Ishikawa (cell line): Measurements from ENCODE around the gene HAL.

Source experiments
- CEBPB ChIP-seq: IDR thresholded peaks from 2 replicates; pipeline ENCODE4 v1.6.1; 2012
- CREB1 ChIP-seq: IDR thresholded peaks from 2 replicates; pipeline ENCODE4 v1.6.1; 2012; ENCODE audit warnings: low read depth
- EGR1 ChIP-seq: IDR thresholded peaks from 2 replicates; pipeline ENCODE4 v1.6.1; 2012
- EP300 ChIP-seq: IDR thresholded peaks from 2 replicates; pipeline ENCODE4 v1.6.1; 2012; ENCODE audit warnings: borderline replicate concordance
- FOXM1 ChIP-seq: IDR thresholded peaks from 2 replicates; pipeline ENCODE4 v1.6.1; 2012; ENCODE audit warnings: low read depth, borderline replicate concordance
- NFIC ChIP-seq: IDR thresholded peaks from 2 replicates; pipeline ENCODE4 v1.6.1; 2012
- RAD21 ChIP-seq: IDR thresholded peaks from 2 replicates; pipeline ENCODE4 v1.6.1; 2012; ENCODE audit warnings: low read depth
- TAF1 ChIP-seq: IDR thresholded peaks from 2 replicates; pipeline ENCODE4 v1.6.1; 2012; ENCODE audit warnings: low read depth, mild to moderate bottlenecking
- TCF12 ChIP-seq: IDR thresholded peaks from 2 replicates; pipeline ENCODE4 v1.6.1; 2012; ENCODE audit warnings: low read depth
- TEAD4 ChIP-seq: IDR thresholded peaks from 2 replicates; pipeline ENCODE4 v1.6.1; 2012
- YY1 ChIP-seq: IDR thresholded peaks from 2 replicates; pipeline ENCODE4 v1.6.1; 2012; ENCODE audit warnings: low read depth
- ZBTB7A ChIP-seq: IDR thresholded peaks from 2 replicates; pipeline ENCODE4 v1.6.1; 2012; ENCODE audit warnings: low read depth
- TF ChIP-seq, protein P1 (sequence below): IDR thresholded peaks from 2 replicates; pipeline ENCODE4 v1.6.1; 2012
- TF ChIP-seq, protein P2 (sequence below): IDR thresholded peaks from 2 replicates; pipeline ENCODE4 v1.6.1; 2012
- TF ChIP-seq, protein P3 (sequence below): IDR thresholded peaks from 2 replicates; pipeline ENCODE4 v1.6.1; 2012; ENCODE audit warnings: low read depth, mild to moderate bottlenecking

Gene HAL

DNA sequence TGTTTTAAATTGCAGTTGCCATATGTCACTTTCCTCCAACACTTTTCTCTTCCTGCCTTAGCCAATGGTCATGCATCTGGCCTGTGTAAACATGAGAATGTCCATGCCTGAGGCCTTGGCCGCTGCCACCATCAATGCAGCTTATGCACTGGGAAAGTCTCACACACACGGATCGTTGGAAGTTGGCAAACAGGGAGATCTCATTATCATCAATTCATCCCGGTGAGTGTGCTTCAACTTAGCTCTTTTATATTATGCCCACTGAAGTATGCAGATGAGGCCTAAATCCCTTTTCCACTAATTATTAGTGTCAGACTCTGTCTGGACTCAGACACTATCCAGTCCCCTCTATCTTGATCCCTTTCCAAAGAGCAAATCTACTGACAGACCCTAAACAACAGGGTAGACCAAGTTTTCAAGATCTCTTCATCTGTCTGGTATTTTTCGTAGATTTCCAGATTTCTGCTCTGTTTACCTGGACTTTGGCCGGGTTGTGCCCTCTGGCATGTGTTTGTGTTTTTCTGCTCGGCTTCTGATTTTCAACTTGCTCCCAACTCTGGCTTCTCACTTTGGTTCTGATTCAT lies 29.8 kb downstream of the HAL start:
- TF ChIP-seq NFIC = no peak
- TF ChIP-seq ZBTB7A = no peak
- TF ChIP-seq, protein P1, sequence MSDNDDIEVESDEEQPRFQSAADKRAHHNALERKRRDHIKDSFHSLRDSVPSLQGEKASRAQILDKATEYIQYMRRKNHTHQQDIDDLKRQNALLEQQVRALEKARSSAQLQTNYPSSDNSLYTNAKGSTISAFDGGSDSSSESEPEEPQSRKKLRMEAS = no peak
- TF ChIP-seq FOXM1 = no peak
- TF ChIP-seq EGR1 = no peak
- TF ChIP-seq CREB1 = no peak
- TF ChIP-seq, protein P2, sequence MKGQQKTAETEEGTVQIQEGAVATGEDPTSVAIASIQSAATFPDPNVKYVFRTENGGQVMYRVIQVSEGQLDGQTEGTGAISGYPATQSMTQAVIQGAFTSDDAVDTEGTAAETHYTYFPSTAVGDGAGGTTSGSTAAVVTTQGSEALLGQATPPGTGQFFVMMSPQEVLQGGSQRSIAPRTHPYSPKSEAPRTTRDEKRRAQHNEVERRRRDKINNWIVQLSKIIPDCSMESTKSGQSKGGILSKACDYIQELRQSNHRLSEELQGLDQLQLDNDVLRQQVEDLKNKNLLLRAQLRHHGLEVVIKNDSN = no peak
- no peak for TF ChIP-seq YY1
- TF ChIP-seq, protein P3, sequence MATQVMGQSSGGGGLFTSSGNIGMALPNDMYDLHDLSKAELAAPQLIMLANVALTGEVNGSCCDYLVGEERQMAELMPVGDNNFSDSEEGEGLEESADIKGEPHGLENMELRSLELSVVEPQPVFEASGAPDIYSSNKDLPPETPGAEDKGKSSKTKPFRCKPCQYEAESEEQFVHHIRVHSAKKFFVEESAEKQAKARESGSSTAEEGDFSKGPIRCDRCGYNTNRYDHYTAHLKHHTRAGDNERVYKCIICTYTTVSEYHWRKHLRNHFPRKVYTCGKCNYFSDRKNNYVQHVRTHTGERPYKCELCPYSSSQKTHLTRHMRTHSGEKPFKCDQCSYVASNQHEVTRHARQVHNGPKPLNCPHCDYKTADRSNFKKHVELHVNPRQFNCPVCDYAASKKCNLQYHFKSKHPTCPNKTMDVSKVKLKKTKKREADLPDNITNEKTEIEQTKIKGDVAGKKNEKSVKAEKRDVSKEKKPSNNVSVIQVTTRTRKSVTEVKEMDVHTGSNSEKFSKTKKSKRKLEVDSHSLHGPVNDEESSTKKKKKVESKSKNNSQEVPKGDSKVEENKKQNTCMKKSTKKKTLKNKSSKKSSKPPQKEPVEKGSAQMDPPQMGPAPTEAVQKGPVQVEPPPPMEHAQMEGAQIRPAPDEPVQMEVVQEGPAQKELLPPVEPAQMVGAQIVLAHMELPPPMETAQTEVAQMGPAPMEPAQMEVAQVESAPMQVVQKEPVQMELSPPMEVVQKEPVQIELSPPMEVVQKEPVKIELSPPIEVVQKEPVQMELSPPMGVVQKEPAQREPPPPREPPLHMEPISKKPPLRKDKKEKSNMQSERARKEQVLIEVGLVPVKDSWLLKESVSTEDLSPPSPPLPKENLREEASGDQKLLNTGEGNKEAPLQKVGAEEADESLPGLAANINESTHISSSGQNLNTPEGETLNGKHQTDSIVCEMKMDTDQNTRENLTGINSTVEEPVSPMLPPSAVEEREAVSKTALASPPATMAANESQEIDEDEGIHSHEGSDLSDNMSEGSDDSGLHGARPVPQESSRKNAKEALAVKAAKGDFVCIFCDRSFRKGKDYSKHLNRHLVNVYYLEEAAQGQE = no peak
- no peak for TF ChIP-seq RAD21
- no peak for TF ChIP-seq TAF1
- TF ChIP-seq CEBPB = no peak
- TF ChIP-seq TCF12 = no peak
- TF ChIP-seq TEAD4 = no peak
- no peak for TF ChIP-seq EP300

DNA sequence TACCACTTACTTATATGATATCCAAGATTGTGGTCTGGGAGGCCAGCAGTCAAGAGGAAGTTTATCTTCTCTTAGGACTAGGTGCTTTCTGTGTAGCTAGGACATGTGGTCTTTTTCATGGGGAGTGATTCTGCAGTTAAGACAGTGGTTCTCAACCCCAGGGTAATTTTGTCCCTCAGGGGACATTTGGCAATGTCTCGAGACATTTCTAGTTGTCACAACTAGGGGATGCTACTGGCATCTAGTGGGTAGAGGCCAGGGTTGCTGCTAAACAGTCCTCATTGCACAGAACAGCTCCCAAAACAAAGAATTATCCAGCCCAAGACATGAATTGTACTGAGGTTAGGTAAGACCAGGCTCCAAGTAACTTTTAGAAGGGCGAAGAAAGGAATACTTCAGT lies 33.0 kb downstream of the HAL start:
- TF ChIP-seq RAD21 = peak; percentile 38; the same call in 1 of the 2 replicates
- TF ChIP-seq TAF1 = no peak

DNA sequence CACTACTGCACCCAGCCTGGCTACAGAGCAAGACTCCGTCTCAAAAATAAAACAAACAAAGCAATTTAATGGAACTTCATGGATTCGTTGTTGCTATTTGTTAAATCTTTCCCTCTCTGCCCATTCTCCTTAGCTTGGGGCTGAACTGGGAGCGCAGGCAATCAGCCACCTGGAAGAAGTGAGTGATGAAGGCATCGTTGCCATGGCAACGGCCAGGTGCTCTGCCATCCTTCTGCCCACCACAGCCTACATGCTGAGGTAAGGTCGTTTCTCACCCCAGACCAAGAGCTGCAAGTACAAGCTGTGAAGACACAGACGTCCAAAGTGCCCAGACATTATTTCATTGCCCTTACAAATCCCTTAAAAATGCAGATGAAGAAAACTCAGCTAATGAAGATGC lies 33.9 kb downstream of the HAL start:
- TF ChIP-seq, protein P1 = no peak
- TF ChIP-seq TAF1 (no peak), ZBTB7A (no peak), TEAD4 (no peak), TCF12 (no peak), EP300 (no peak), CREB1 (no peak), CEBPB (no peak), RAD21 (no peak), NFIC (no peak), EGR1 (no peak), YY1 (no peak), FOXM1 (no peak)
- TF ChIP-seq, protein P3 = no peak
- TF ChIP-seq, protein P2 = no peak

DNA sequence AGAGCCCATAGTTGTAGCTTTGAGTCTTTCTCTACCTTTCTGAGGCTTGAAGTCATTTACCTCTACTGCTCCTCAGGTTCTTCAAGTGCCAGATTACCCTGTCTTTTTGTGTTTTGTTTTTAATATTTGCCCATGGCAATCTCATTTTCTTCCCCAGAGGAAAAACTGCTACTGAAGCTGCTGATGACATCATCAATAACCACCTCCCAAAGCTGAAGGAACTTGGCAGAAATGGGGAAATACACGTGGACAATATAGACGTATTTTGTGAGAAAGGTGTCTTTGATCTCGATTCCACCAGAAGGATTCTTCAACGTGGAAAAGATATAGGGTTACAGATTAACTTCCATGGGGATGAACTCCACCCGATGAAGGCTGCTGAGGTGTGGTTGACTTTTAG lies 35.9 kb downstream of the HAL start:
- no peak for TF ChIP-seq CREB1
- no peak for TF ChIP-seq EGR1
- no peak for TF ChIP-seq NFIC
- no peak for TF ChIP-seq YY1
- TF ChIP-seq, protein P2 = no peak
- TF ChIP-seq FOXM1 = no peak
- TF ChIP-seq RAD21 = no peak
- TF ChIP-seq TEAD4 = no peak
- no peak for TF ChIP-seq TCF12
- TF ChIP-seq, protein P1 = no peak

DNA sequence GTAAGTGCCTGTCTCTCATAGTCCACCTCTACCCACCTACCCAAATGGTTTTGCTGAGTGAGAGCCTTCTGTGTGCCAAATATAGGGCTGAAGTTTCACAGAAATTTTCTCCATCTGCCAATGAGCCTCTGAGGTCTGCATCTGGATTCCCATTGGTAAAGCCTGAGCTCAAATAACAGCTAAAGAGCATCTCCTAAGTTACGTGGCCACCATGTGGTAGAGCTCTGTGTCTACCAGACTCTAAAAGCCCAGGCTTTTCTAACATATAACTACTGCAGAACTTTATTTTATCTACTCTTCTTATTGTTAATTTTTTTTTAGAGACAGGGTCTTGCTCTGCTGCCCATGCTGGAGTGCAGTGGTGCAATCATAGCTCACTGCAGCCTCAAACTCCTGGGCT lies 37.0 kb downstream of the HAL start:
- TF ChIP-seq EP300 (no peak), RAD21 (peak; percentile 39; the same call in 1 of the 2 replicates), TCF12 (no peak), YY1 (no peak)

DNA sequence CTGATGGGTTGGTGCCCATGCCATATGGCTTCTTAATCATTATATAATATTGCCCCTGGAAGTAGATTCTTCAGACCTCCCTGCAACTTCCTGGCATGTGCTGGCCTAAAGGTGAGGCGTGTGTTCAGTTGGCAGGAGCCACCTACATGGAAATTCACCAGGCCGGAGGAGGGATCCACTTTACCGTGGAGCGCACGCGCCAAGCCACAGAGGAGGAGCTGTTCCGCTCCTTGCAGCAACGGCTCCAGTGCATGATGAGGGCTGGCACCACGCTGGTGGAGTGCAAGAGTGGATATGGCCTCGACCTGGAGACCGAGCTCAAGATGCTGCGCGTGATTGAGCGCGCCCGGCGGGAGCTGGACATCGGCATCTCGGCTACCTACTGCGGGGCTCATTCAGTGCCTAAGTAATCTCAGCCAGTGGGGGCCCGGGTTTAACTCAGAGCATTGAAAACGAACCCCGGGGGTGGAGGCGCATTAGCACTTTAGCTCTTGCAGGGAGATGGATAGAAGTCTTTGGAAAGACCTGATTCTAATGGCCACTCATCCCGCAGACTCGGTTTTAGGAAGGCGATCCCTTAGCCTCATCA lies 39.5 kb downstream of the HAL start:
- TF ChIP-seq EP300 (no peak), TAF1 (no peak), CEBPB (no peak), CREB1 (no peak), YY1 (no peak), EGR1 (no peak), TEAD4 (no peak), FOXM1 (no peak), RAD21 (no peak), TCF12 (no peak), ZBTB7A (no peak), NFIC (no peak)
- TF ChIP-seq, protein P1 = no peak
- TF ChIP-seq, protein P3 = no peak
- TF ChIP-seq, protein P2 = no peak
